ENCODE measurements around the gene IRAG1. TPM values are rescaled to one million over a fixed set of nuclear protein-coding genes. Genes with fewer than 3 reads are reported as not detected.

Gene IRAG1
- total RNA-seq, 1 donor from 2014 or later, result 0.54 TPM

GRCh38 chr11:10651656-10652361 lies 41.7 kb downstream of the IRAG1 start:
- TF ChIP-seq CTCF (IDR thresholded peaks at IDR 0.05; ENCODE audit: insufficient read depth, low read length, poor library complexity, severe bottlenecking), result no peak

GRCh38 chr11:10650630-10651029 lies 42.9 kb downstream of the IRAG1 start:
- TF ChIP-seq CTCF (IDR thresholded peaks at IDR 0.05; ENCODE audit: insufficient read depth, low read length, poor library complexity, severe bottlenecking), result no peak
- Histone ChIP-seq H3K36me3 (ENCODE audit: control insufficient read depth, insufficient read depth, low read length) (no peaks in the 10 kb centered on the region), H3K27me3 (ENCODE audit: control insufficient read depth, insufficient read depth, low read length) (no peaks in the 10 kb centered on the region), H3K4me3 (ENCODE audit: low read depth, low read length) (no peak overlapping the region)
- DNase-seq (ENCODE audit: low read depth), result no peak

More at GRCh38 chr11:10651656-10652361, 41.7 kb downstream of the IRAG1 start:
- no peaks in the 10 kb centered on the region for H3K36me3 ChIP-seq (ENCODE audit: control insufficient read depth, insufficient read depth, low read length)
- H3K4me3 ChIP-seq (ENCODE audit: low read depth, low read length), result no peak overlapping the region
- no peak for DNase-seq (ENCODE audit: low read depth)
- H3K27me3 ChIP-seq (ENCODE audit: control insufficient read depth, insufficient read depth, low read length), result no peaks in the 10 kb centered on the region

- Histone ChIP-seq H3K27me3 (ENCODE audit: control insufficient read depth, insufficient read depth, low read length) (no peaks in the 10 kb centered on the region), H3K4me3 (ENCODE audit: low read depth, low read length) (no peak overlapping the region), H3K36me3 (ENCODE audit: control insufficient read depth, insufficient read depth, low read length) (no peaks in the 10 kb centered on the region)
- no peak for DNase-seq (ENCODE audit: low read depth)
- TF ChIP-seq CTCF (IDR thresholded peaks at IDR 0.05; ENCODE audit: insufficient read depth, low read length, poor library complexity, severe bottlenecking), result no peak
These were observed 43.4 kb downstream of the IRAG1 start for GRCh38 chr11:10650166-10650565.

DNA sequence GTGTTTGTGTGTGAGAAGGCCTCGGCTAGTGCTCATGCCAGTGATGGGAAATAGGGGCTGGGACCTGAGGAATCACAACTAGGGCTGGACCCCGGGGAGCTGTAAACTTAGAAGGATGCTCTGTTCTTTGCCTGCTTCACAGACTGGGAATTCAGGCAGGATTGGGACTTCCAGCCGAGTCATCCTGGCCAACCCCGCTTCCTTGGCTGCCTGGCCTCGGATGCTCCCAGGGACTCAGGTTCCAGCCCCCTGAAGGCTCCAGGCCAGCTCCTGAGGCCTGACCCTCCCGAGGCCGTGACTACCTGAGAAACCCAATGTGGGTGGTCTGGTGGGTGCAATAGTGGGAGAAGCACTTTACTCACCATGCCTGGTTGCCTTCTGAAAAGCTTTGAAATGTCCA lies 44.7 kb downstream of the IRAG1 start:
- H3K36me3 ChIP-seq (ENCODE audit: control insufficient read depth, insufficient read depth, low read length), result no peaks in the 10 kb centered on the region
- TF ChIP-seq CTCF (IDR thresholded peaks at IDR 0.05; ENCODE audit: insufficient read depth, low read length, poor library complexity, severe bottlenecking), result no peak
- H3K27me3 ChIP-seq (ENCODE audit: control insufficient read depth, insufficient read depth, low read length), result no peaks in the 10 kb centered on the region
- no peak for DNase-seq (ENCODE audit: low read depth)
- no peak overlapping the region for H3K4me3 ChIP-seq (ENCODE audit: low read depth, low read length)

DNA sequence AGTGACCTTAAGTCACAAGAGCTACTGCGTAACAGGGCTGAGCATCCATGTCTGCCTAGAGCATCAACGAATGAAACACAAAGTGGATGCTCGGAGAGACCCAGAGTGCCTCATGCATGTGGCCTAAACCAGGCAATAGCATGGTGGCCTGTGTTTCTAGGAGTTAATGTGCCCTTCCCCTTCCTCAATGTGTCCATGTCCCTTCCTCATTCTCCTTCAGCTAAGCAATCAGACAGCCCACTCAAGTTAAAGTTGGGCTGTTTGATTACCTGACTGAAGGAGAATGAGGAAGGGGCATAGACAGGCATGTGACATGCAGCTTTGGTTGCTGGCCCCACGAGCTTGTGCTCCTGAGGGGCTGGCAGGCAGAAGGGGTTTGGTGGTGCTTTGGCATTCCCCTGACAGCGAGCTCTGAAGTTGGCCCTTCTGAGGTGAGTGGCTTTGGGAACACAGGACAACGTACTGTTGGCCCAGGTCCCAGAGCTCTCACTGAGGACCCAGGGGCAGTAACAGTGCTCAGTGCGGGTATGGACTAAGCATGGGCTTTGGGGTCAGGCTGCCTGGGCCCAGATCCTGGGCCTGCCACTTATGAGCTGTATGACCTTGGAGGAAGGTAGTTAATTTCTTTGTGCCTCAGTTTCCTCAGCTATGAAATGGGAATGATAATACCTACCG lies 46.7 kb downstream of the IRAG1 start:
- Histone ChIP-seq H3K4me3 (ENCODE audit: low read depth, low read length) (no peak overlapping the region), H3K27me3 (ENCODE audit: control insufficient read depth, insufficient read depth, low read length) (no peaks in the 10 kb centered on the region), H3K36me3 (ENCODE audit: control insufficient read depth, insufficient read depth, low read length) (no peaks in the 10 kb centered on the region)
- DNase-seq (ENCODE audit: low read depth), result no peak
- no peak for TF ChIP-seq CTCF (IDR thresholded peaks at IDR 0.05; ENCODE audit: insufficient read depth, low read length, poor library complexity, severe bottlenecking)
